ENCODE data around the gene PSMG1. TPM values are rescaled to one million over a fixed set of nuclear protein-coding genes. Genes with fewer than 3 reads are reported as not detected.
"Not testable (repeated sequence)": the region's sequence is repeated elsewhere in the genome, so short reads cannot be mapped to it uniquely, and the experiment has no call there.

Gene PSMG1
- polyA plus RNA-seq, 1 experiment: 60.0 TPM

- ChIA-PET POLR2A (interaction anchor here (0.7 kb wide), 1 partner anchor 700 kb away, joined by 3 read pairs; no protein-coding TSS in a partner anchor), CTCF (interaction anchor here (0.7 to 3.6 kb wide), 16 partner anchors 11 to 467 kb away, joined by 3 to 32 read pairs (median 6); no protein-coding TSS in a partner anchor)
- DNase-seq (ENCODE audit: low read depth, low spot score): no peak
- peaks cover 6% of the 10 kb centered on the region for H3K27me3 ChIP-seq (ENCODE audit: control insufficient read depth, insufficient read depth, low read length)
- no peak for TF ChIP-seq CTCF (IDR thresholded peaks at IDR 0.05; ENCODE audit: low read depth, low read length)
- no peak overlapping the region for H3K27ac ChIP-seq (ENCODE audit: low read depth, low read length)
- no peak overlapping the region for H3K4me3 ChIP-seq (ENCODE audit: low read depth, low read length)
- no peaks in the 10 kb centered on the region for H3K9me3 ChIP-seq (ENCODE audit: control insufficient read depth, insufficient read depth, low read length)
Measured at GRCh38 chr21:39136711-39137110, 46.5 kb downstream of the PSMG1 start.

- H3K27ac ChIP-seq (ENCODE audit: low read depth, low read length); H3K4me3 ChIP-seq (ENCODE audit: low read depth, low read length); H3K9me3 ChIP-seq (ENCODE audit: control insufficient read depth, insufficient read depth, low read length); DNase-seq (ENCODE audit: low read depth, low spot score); H3K27me3 ChIP-seq (ENCODE audit: control insufficient read depth, insufficient read depth, low read length): not testable (repeated sequence)
- CTCF ChIA-PET: interaction anchor here (0.7 to 3.6 kb wide), 3 partner anchors 11 to 327 kb away, joined by 3 to 32 read pairs (median 24); no protein-coding TSS in a partner anchor
- POLR2A ChIA-PET: interaction anchor here (0.7 kb wide), 1 partner anchor 700 kb away, joined by 3 read pairs; no protein-coding TSS in a partner anchor
- peak; percentile 49 for TF ChIP-seq CTCF (IDR thresholded peaks at IDR 0.05; ENCODE audit: low read depth, low read length)
Measured at GRCh38 chr21:39136138-39136537, 47.1 kb downstream of the PSMG1 start.

GRCh38 chr21:39134288-39134810 lies 48.9 kb downstream of the PSMG1 start:
- ChIA-PET POLR2A (no interaction called here), CTCF (no interaction called here)
- no peak for DNase-seq (ENCODE audit: low read depth, low spot score)
- no peak for TF ChIP-seq CTCF (IDR thresholded peaks at IDR 0.05; ENCODE audit: low read depth, low read length)
- Histone ChIP-seq H3K4me3 (ENCODE audit: low read depth, low read length) (no peak overlapping the region), H3K27ac (ENCODE audit: low read depth, low read length) (no peak overlapping the region), H3K9me3 (ENCODE audit: control insufficient read depth, insufficient read depth, low read length) (peaks cover 3% of the 10 kb centered on the region; the same call in 1 of the 2 replicates), H3K27me3 (ENCODE audit: control insufficient read depth, insufficient read depth, low read length) (no peaks in the 10 kb centered on the region)

- peaks cover 3% of the 10 kb centered on the region; the same call in 1 of the 2 replicates for H3K9me3 ChIP-seq (ENCODE audit: control insufficient read depth, insufficient read depth, low read length)
- ChIA-PET CTCF (interaction anchor here (0.8 to 1.0 kb wide), 2 partner anchors 398 to 627 kb away, joined by 3 to 4 read pairs; no protein-coding TSS in a partner anchor), POLR2A (no interaction called here)
Measured at GRCh38 chr21:39132248-39132647, 51.0 kb downstream of the PSMG1 start.

More at GRCh38 chr21:39132248-39132647, 51.0 kb downstream of the PSMG1 start:
- Histone ChIP-seq H3K4me3 (ENCODE audit: low read depth, low read length) (no peak overlapping the region), H3K27me3 (ENCODE audit: control insufficient read depth, insufficient read depth, low read length) (no peaks in the 10 kb centered on the region), H3K27ac (ENCODE audit: low read depth, low read length) (no peak overlapping the region)
- no peak for DNase-seq (ENCODE audit: low read depth, low spot score)
- no peak for TF ChIP-seq CTCF (IDR thresholded peaks at IDR 0.05; ENCODE audit: low read depth, low read length)

Measured in AG04450 (cell line).